Measurements from ENCODE around the gene FOXP1. TPM values are rescaled to one million over a fixed set of nuclear protein-coding genes. Genes with fewer than 3 reads are reported as not detected.

Gene FOXP1
- total and polyA plus RNA-seq, 4 donors: 4.9 to 35.4 (median 32.0) TPM

- TF ChIP-seq TAF1 (conservative IDR thresholded peaks at IDR 0.05) (no peak), JUND (IDR thresholded peaks at IDR 0.05) (no peak), FOXA1 (IDR thresholded peaks at IDR 0.05) (no peak), HNF4A (conservative IDR thresholded peaks at IDR 0.05) (no peak), REST (IDR thresholded peaks at IDR 0.05) (no peak), ATF3 (IDR thresholded peaks at IDR 0.05) (no peak), CTCF (IDR thresholded peaks at IDR 0.05; ENCODE audit: low read depth, low read length, missing input control) (no peak), YY1 (IDR thresholded peaks at IDR 0.05) (no peak), NR2F2 (IDR thresholded peaks at IDR 0.05) (no peak), GABPA (IDR thresholded peaks at IDR 0.05 in 1 of 2, conservative IDR thresholded peaks at IDR 0.05 in 1 of 2) (no peak), RAD21 (IDR thresholded peaks at IDR 0.05) (no peak), ZBTB33 (IDR thresholded peaks at IDR 0.05) (no peak), HNF4G (IDR thresholded peaks at IDR 0.05) (no peak), MAX (IDR thresholded peaks at IDR 0.05) (no peak)
- H3K9ac ChIP-seq (ENCODE audit: low read depth in 1 of 2, low read length in 2 of 2): no peak overlapping the region
- WGBS: 85% methylated on average over 5 of the region's 5 CpGs
Measured at GRCh38 chr3:71323558-71323957, 260.0 kb downstream of the FOXP1 start.

GRCh38 chr3:71322154-71322553 is 261.4 kb downstream of the FOXP1 start:
- no peak for DNase-seq (ENCODE audit: low spot score)
- Histone ChIP-seq H3K36me3 (ENCODE audit: control insufficient read depth in 4 of 4, insufficient read depth in 3 of 4, low read depth in 1 of 4, low read length in 3 of 4) (no peaks in the 10 kb centered on the region), H3K4me1 (ENCODE audit: control insufficient read depth in 4 of 4, insufficient read depth in 4 of 4, low read length in 3 of 4) (peaks cover 0 to 19% (median 12%) of the 10 kb centered on the region in 4 donors), H3K9me3 (ENCODE audit: control insufficient read depth in 4 of 4, low read length in 3 of 4) (no peaks in the 10 kb centered on the region), H3K9ac (ENCODE audit: low read depth in 1 of 2, low read length in 2 of 2) (no peak overlapping the region), H3K27ac (ENCODE audit: low read depth in 1 of 2, low read length in 2 of 2) (no peak overlapping the region), H3K27me3 (ENCODE audit: control insufficient read depth in 4 of 4, insufficient read depth in 4 of 4, low read length in 3 of 4) (no peaks in the 10 kb centered on the region), H3K4me3 (ENCODE audit: low read depth in 1 of 3, low read length in 3 of 3) (no peak overlapping the region)
- 100% methylated on average over 1 of the region's 1 CpG for WGBS
- TF ChIP-seq JUND (IDR thresholded peaks at IDR 0.05): no peak
- no peak for TF ChIP-seq SP1 (IDR thresholded peaks at IDR 0.05)
- TF ChIP-seq MAX (IDR thresholded peaks at IDR 0.05): no peak
- TF ChIP-seq HNF4G (IDR thresholded peaks at IDR 0.05): no peak
- no peak for TF ChIP-seq REST (IDR thresholded peaks at IDR 0.05)
- TF ChIP-seq RXRA (IDR thresholded peaks at IDR 0.05): no peak
- no peak for TF ChIP-seq GABPA (IDR thresholded peaks at IDR 0.05 in 1 of 2, conservative IDR thresholded peaks at IDR 0.05 in 1 of 2)
- TF ChIP-seq RAD21 (IDR thresholded peaks at IDR 0.05): no peak

More at GRCh38 chr3:71323558-71323957, 260.0 kb downstream of the FOXP1 start:
- Histone ChIP-seq H3K27ac (ENCODE audit: low read depth in 1 of 2, low read length in 2 of 2) (no peak overlapping the region), H3K9me3 (ENCODE audit: control insufficient read depth in 4 of 4, low read length in 3 of 4) (no peaks in the 10 kb centered on the region), H3K27me3 (ENCODE audit: control insufficient read depth in 4 of 4, insufficient read depth in 4 of 4, low read length in 3 of 4) (no peaks in the 10 kb centered on the region), H3K36me3 (ENCODE audit: control insufficient read depth in 4 of 4, insufficient read depth in 3 of 4, low read depth in 1 of 4, low read length in 3 of 4) (no peaks in the 10 kb centered on the region), H3K4me3 (ENCODE audit: low read depth in 1 of 3, low read length in 3 of 3) (no peak overlapping the region), H3K4me1 (ENCODE audit: control insufficient read depth in 4 of 4, insufficient read depth in 4 of 4, low read length in 3 of 4) (peaks cover 0 to 5% (median 4%) of the 10 kb centered on the region in 4 donors)
- no peak for DNase-seq (ENCODE audit: low spot score)
